PFSK-1 (cell line): ENCODE data around the gene QKI.

ENCODE experiments used
- FOXP2 ChIP-seq: optimal IDR thresholded peaks from 2 replicates; pipeline ENCODE3; 2011; ENCODE audit warnings: borderline replicate concordance, control low read depth, inconsistent platforms; ENCODE audit not compliant: insufficient read depth; ENCODE audit errors: extremely low read length, extremely low read depth
- POLR2AphosphoS5 ChIP-seq: IDR thresholded peaks from 2 replicates; pipeline ENCODE4 v1.6.1; 2012; ENCODE audit warnings: low read depth, mild to moderate bottlenecking, control low read depth, low read length, moderate library complexity
- SIN3A ChIP-seq: IDR thresholded peaks from 2 replicates; pipeline ENCODE4 v1.6.1; 2012; ENCODE audit warnings: mild to moderate bottlenecking, low read length, moderate library complexity, borderline replicate concordance; ENCODE audit not compliant: insufficient read depth
- TAF1 ChIP-seq: IDR thresholded peaks from 2 replicates; pipeline ENCODE4 v1.6.1; 2012; ENCODE audit warnings: low read length, control low read depth, borderline replicate concordance; ENCODE audit not compliant: insufficient read depth

GRCh38 chr6:163533443-163533842 is 118.9 kb downstream of the QKI start:
- no peak for TF ChIP-seq FOXP2
- no peak for TF ChIP-seq POLR2AphosphoS5
- no peak for TF ChIP-seq SIN3A
- no peak for TF ChIP-seq TAF1
